GM21360 (cell line): ENCODE results near the gene SPACDR.
"Not testable (repeated sequence)": the region's sequence is repeated elsewhere in the genome, so short reads cannot be mapped to it uniquely, and the experiment has no call there.

Experiments used
- ATAC-seq: cut with Tn5 transposase; IDR thresholded peaks from one replicate; pipeline ENCODE4 v1.9.1; 2021; ENCODE audit warnings: mild to moderate bottlenecking, moderate library complexity; ENCODE audit not compliant: unreplicated experiment

SPACDR gene

GRCh38 chr7:100466653-100467605 lies 2.9 kb upstream of the SPACDR start:
- ATAC-seq = no peak

- no peak for ATAC-seq
Measured at GRCh38 chr7:100465702-100466311, 1.7 kb upstream of the SPACDR start.

- ATAC-seq = no peak
Measured at GRCh38 chr7:100465299-100465698, 1.2 kb upstream of the SPACDR start.

- no peak for ATAC-seq
Measured at GRCh38 chr7:100464791-100465190, 731 bp upstream of the SPACDR start.

- no peak for ATAC-seq
Measured at GRCh38 chr7:100457033-100457432, 7.0 kb downstream of the SPACDR start.

- ATAC-seq = no peak
Measured at GRCh38 chr7:100456562-100456961, 7.5 kb downstream of the SPACDR start.

- ATAC-seq = no peak
Measured at GRCh38 chr7:100455206-100455605, 8.9 kb downstream of the SPACDR start.

- ATAC-seq = not testable (repeated sequence)
Measured at GRCh38 chr7:100453854-100454253, 10.2 kb downstream of the SPACDR start.

GRCh38 chr7:100452513-100452912 lies 11.5 kb downstream of the SPACDR start:
- no peak for ATAC-seq

GRCh38 chr7:100449190-100449795 lies 14.8 kb downstream of the SPACDR start:
- no peak for ATAC-seq

GRCh38 chr7:100447363-100447762 lies 16.7 kb downstream of the SPACDR start:
- ATAC-seq = not testable (repeated sequence)

GRCh38 chr7:100446040-100446439 lies 18.0 kb downstream of the SPACDR start:
- ATAC-seq = no peak

- no peak for ATAC-seq
Measured at GRCh38 chr7:100444311-100445278, 19.5 kb downstream of the SPACDR start.

- no peak for ATAC-seq
Measured at GRCh38 chr7:100443096-100443840, 20.8 kb downstream of the SPACDR start.

GRCh38 chr7:100441641-100442535 lies 22.2 kb downstream of the SPACDR start:
- ATAC-seq = no peak

GRCh38 chr7:100439244-100439643 lies 24.8 kb downstream of the SPACDR start:
- not testable (repeated sequence) for ATAC-seq

- not testable (repeated sequence) for ATAC-seq
Measured at GRCh38 chr7:100438731-100439130, 25.3 kb downstream of the SPACDR start.

GRCh38 chr7:100438172-100438571 lies 25.9 kb downstream of the SPACDR start:
- ATAC-seq = no peak
